NCI-H2171 (cell line): ENCODE results near the gene LPCAT4.

Experiments
- DNase-seq: peaks from one replicate; lab custom pipeline; 2025; lab: John Stamatoyannopoulos, UW

Gene LPCAT4

GRCh38 chr15:34336991-34337556 lies 29.9 kb downstream of the LPCAT4 start:
- peak; percentile 28 for DNase-seq

- no peak for DNase-seq
These were observed 30.6 kb downstream of the LPCAT4 start for GRCh38 chr15:34336231-34336990.

DNA sequence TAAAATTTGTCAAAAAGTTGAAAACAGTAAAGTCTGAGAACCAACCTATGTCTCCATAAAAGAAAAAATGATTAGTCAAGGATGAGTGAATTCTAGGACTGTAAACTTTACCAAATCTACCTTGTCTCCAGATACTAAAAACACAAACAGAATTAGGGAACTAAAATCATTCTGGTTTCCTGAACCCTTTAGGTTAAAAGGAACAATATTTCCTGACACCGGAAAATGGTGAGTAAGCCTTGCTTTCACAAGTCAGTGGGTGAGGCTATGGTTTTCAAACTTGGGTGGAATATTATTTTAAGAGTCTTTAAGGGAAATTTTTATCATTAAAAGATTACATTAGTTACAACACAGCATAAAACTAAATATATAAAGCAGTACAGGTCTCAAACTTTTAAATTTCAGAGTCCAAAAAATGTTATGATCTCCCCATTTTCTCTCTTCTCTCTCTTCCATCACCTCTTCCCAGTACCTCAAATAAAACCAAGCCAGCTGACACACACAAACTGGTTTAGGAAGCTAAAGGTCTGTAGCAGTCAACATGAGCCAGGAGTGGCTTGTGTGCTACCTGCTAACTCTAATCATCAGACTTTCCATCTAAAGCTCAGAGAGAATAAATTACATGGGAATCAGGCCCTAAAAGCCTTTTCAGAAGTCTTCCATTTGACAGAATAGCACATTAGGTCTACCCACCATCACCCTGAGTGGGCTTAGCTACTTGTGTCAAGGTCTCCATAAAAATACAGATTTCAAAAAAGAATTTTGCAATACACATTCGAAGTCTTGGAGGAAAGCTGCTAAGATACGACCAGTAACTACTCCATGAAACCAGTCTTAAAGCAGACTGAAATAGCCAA lies 31.6 kb downstream of the LPCAT4 start:
- DNase-seq, result no peak

GRCh38 chr15:34334672-34335071 lies 32.3 kb downstream of the LPCAT4 start:
- DNase-seq, result no peak

DNA sequence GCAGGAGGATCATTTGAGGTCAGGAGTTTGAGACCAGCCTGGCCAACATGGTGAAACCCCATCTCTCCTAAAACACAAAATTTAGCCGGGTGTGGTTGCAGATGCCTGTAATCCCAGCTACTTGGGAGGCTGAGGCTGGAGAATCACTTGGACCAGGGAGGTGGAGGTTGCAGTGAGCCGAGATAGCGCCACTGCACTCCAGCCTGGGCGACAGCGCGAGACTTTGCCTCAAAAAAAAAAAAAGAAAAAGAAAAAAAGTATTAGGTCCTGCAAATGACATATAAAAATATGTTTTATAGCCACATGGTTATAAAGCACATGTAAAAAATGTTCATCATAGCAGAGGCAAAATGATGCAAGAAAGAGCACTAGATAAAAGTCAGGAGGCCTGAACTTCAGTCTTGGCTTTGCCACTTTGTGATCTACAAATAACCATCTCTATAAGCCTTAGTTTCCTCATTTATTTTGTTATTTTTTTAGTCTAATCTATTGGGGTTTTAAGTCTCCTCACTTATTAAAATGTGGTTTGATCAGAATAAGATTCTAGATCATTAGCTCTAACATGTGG lies 34.4 kb downstream of the LPCAT4 start:
- no peak for DNase-seq

DNA sequence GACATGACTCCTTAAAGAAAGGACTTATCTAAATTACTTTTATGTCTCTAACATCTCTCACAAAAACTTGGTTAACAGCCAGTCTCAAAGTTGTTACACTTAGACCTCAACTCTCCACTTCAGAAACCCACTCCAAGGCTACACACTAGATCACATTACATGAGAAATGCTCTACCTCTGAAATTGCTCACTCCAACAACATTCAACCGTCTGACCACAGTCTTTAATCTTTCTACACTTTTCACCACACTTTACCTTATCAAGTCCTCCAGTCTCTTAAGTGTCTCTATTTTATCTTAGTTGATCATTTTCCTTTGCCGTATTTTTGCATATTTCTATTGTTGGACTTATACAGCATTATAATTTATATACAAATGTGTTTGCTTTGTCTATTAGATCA lies 35.2 kb downstream of the LPCAT4 start:
- no peak for DNase-seq

- no peak for DNase-seq
These were observed 36.7 kb downstream of the LPCAT4 start for GRCh38 chr15:34330279-34330678.

GRCh38 chr15:34329006-34329405 lies 38.0 kb downstream of the LPCAT4 start:
- DNase-seq, result no peak

- no peak for DNase-seq
These were observed 39.1 kb downstream of the LPCAT4 start for GRCh38 chr15:34327906-34328305.

GRCh38 chr15:34325368-34325767 lies 41.6 kb downstream of the LPCAT4 start:
- no peak for DNase-seq

GRCh38 chr15:34324933-34325332 lies 42.1 kb downstream of the LPCAT4 start:
- no peak for DNase-seq

- DNase-seq, result no peak
These were observed 43.8 kb downstream of the LPCAT4 start for GRCh38 chr15:34323217-34323616.

DNA sequence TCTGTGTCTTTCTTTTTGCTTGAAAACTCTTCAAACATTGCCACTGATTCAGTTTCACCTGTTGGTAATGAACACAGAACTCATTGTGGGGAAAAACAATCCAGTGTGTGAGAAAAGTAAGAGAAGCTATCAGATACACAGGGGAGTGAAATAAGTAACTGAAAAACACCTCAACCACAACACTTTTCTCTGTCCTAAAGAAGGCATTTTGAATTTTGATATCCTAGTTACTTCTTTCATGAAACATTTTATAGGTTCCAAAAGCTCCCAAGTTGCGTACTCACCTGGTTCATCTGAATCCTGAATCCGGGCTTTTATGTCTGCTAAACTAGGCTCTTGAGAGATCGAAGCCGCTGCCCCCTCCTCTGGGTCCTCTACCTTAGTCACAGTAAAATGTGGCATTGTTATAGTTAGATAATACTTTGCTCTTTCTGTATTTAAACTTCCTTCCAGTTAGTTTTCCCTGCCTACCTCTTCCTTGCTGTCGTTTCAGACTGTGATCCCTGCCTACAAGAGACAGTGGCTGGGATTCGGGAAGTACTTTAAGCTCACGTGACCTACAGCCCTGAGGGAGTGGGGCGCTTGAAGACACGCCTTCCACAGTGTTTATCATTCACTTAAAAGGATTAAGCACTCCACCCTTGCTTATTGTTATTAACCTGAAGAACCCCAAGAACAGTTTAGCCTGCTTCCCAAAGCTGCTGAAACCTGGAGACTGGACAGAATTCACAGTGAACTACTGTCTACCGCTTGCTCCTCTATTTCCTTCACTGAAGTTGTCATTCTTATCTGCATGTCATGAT lies 48.5 kb downstream of the LPCAT4 start:
- DNase-seq, result no peak

DNA sequence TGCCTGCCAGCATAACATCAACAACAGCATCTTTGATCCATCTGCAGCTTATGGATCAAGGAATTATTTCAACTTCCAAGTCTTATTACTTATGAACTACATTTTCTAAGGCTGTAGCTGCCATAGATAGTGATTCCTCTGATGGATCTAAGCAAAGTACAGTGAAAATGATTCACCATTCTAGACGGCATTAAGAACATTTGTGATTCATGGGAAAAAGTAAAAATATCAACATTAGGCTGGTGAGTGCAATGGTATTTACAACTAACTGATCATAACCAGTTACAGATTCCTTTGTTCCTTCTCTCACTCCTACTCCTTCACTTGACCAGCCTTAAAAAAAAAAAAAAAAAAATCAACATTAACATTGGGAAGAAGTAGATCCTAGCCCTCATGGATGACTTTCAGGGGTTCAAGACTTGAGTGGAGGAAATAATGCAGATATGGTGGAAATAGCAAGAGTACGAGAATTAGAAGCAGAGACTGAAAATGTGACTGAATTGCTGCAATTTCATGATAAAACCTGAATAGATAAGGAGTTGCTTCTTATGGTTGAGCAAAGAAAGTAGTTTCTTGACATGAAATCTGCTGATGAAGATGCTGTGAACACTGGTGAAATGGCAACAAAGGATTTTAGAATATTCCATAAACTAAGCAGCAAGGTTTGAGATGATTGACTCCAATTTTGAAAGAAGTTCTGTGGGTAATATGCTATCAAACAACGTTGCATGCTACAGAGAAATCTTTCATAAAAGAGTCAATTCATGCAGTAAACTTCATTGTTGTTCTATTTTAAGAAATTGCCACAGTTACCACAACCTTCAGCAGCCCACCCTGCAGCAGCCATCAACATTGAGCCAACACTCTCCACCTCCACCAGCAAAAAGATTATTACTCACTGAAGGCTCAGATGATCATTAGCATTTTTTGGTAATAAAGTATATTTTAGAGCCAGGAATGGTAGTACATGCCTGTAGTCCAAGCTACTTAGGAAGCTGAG lies 52.2 kb downstream of the LPCAT4 start:
- no peak for DNase-seq

- no peak for DNase-seq
These were observed 55.4 kb downstream of the LPCAT4 start for GRCh38 chr15:34311563-34311962.
